ENCODE data around the gene SARDH.

DNA sequence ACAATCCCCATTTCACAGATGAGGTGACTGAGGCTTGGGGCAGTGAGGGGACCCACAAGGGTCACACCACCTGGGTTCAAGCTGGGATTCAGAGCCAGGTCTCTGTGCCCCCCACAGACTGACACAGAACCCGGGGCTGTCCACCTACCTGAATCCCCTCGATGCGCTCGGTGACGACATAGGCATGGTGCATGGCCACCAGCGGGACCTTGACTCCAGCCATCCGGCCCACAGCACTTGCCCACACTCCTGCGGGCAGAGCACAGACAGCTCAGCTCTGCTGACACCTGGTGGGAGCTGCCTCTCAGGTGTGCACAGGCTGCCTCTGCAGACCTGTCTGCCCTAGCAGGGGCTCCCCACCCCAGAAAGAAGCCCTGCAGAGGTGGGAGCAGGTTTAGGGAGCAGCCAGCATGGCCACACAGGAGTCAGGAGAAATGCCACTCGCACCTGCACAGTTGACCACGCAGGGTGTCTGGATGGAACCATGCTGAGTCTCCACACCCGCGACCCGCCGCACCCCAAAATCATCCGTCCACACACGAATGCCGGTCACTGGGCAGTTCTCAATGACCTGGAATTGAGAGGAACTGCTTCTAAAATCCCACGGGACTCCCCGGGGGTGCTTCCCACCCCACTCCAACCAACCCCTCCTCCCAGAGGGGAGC, 8.4 kb downstream of the SARDH start:
- TF ChIP-seq, protein P1, sequence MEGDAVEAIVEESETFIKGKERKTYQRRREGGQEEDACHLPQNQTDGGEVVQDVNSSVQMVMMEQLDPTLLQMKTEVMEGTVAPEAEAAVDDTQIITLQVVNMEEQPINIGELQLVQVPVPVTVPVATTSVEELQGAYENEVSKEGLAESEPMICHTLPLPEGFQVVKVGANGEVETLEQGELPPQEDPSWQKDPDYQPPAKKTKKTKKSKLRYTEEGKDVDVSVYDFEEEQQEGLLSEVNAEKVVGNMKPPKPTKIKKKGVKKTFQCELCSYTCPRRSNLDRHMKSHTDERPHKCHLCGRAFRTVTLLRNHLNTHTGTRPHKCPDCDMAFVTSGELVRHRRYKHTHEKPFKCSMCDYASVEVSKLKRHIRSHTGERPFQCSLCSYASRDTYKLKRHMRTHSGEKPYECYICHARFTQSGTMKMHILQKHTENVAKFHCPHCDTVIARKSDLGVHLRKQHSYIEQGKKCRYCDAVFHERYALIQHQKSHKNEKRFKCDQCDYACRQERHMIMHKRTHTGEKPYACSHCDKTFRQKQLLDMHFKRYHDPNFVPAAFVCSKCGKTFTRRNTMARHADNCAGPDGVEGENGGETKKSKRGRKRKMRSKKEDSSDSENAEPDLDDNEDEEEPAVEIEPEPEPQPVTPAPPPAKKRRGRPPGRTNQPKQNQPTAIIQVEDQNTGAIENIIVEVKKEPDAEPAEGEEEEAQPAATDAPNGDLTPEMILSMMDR (IDR thresholded peaks at IDR 0.05; ENCODE audit: low read length), result no peak
- TF ChIP-seq EZH2 (IDR thresholded peaks at IDR 0.05; ENCODE audit: borderline replicate concordance, low read length), result no peak
